NAMALWA (cell line): ENCODE measurements around the gene SYCN.

Experiments
- DNase-seq: peaks from one replicate; pipeline ENCODE4 v3.0.0-alpha.2; 2015; ENCODE audit warnings: low spot score

Gene SYCN

DNA sequence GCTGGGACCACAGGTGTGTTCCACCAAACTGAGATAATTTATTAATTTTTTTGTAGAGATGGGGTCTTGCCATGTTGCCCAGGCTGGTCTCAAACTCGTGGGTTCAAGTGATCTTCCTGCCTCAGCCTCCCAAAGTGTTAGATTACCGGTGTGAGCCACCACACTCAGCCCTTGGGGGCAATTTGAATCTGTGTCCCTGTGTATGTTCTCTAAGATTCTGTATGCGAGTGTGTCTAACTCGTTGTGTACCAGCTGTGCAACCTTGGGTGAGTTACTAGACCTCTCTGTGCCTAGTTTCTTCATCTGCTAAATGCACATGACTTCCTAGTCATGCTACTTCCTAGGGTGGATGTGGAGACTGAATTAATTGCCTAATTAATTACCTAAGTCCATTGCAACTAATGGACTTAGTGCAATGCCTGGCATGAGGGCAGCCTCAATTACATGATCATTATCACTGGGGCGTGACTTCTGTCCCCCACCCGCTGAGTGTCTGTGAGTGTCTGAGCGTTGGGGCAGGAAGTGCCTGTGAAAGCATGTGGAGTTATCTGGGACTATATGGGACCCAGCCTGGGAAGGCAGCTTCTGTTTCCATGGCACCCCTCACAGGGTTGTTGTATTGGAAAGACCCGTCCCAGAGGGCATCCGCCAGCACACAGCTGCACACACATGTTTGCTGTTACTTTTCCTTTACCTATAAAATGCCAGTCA lies 9.1 kb downstream of the SYCN start:
- DNase-seq, result no peak

DNA sequence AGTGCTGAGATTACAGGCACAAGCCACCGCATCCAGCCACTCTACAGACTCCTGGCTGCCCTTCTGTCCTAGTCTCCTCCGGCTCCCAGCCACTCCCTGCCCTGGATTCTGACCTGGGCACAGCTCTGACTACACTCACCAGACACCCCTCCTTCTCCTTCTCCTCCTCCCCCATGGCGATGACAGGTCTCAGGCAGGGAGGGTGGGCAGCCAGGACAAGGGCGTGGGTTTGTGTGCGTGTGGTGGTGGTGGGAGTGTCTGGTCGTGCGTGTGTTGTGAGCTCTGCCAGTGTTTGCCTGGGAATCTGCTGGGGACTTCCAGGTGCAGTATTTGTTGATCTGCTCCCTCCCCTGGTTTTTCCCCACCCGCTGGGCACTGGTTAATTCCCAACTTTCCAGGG lies 10.3 kb downstream of the SYCN start:
- no peak for DNase-seq

DNA sequence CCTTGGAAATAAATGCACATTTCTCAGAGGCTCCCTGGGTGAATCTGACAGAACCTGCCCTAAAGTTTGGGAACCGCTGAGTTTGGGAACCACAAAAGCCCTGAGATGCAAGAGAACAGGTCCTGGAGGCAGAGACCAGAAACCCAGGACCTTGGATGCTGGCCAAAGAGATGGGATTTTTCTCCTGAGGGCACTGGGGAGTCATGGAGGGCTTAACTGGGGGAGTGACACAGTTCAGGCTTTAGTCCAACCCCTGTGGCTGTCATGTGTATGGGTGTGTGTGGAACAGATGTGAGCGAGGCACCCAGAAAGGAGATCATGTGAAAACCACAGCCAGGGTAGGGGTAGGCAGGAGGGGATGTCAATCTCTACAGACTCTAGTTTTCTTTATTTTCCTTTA lies 11.2 kb downstream of the SYCN start:
- no peak for DNase-seq

DNA sequence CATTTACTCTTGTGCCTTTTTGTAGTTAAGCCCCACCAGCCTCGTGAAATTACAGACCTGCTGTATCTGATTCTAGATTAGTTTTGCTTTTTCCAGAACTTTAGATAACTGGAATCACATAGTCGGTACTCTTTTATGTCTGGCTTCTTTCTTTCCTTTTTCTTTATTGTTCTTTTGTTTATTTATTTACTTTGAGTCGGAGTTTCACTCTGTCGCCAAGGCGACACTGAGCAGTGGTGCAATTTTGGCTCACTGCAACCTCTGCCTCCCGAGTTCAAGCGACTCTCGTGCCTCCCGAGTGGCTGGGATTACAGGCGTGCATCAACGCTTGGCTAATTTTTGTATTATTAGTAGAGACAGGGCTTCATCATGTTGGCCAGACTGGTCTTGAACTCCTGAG lies 13.3 kb downstream of the SYCN start:
- no peak for DNase-seq

DNA sequence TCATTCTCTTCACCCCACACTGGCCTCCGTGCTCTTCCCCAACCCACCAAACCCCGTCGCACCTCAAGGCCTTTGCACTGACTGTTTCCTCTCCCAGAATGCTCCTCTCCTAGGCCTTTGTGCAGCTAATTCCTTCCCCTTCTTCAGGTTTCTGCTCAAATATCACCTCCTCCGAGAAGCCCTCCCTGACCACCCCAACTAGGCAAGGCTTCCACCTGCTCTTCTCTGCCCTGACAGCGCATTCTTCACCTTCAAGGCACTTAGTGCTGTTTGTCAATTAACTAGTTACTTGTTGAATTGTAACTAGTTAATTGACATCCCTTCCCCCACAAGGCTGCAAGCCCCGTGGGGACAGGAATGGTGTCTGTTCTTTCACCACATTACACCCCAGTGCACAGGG lies 15.1 kb downstream of the SYCN start:
- no peak for DNase-seq

DNA sequence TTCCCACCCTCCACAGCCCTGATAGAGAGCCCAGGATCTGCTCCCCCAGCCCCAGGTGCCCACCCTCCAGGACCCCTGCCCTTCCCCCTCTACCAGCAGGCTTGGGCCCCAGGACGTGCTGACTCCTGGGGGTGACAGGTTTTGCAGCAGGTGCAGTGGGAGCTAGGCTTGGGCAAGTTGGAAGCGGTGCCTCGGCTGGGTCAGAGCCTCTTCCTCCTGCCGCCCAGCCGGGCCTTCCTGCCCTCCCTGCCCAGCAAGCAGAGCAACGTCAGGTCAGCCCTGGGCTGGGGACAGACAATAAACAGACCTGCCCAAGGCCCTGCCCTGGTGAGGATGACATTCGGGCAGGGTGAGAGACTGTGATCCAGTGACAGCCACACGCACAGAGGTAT lies 16.5 kb downstream of the SYCN start:
- no peak for DNase-seq

DNA sequence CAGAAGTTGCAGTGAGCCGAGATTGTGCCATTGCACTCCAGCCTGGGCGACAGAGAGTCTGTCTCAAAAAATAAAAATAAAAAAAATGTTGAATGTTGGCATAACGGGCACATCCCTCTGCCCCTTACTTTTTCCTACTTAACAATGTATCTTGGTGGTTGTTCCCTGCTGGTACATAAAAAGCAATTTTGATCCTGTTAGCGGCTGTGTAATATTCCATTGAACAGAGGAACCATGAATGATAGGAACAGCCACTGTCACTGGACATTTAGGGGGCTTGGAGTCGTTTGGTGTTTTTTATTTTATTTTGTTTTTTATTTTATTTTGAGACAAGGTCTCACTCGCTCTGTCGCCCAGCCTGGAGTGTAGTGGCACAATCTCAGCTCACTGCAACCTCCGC lies 17.7 kb downstream of the SYCN start:
- DNase-seq, result no peak

DNA sequence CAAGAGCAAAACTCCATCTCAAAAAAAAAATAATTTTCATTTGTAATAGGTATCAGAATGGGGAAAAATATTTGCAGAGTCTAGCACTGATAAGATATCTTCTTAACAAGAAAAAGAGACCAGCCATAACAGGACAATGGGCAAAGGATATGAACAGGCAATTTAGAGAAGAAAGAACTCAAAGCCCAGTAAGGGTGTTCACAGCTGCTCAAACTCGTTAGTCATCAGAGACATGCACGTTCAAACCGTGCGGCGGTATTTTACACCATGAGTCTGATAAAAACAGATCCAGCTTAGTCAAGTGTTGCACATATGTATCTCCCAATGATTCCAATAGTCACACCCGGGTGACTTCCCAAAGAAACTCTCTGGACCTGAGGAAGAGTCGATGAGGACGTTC lies 21.0 kb downstream of the SYCN start:
- no peak for DNase-seq

DNA sequence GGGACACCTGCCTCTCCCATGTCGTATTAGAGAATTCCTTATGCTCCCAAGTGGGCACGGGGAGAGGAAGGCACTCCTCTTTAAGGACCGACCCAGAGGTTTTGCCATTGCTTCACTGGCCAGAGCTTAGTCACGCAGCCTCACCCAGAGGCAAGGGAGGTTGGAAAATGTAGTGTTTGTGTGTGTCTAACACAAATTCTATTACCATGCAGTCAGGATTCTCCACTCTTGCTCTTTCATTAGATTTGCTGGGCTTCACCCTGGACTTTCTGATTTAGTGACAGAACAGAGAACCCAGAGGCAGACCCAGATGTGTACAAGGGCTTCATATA lies 21.9 kb downstream of the SYCN start:
- DNase-seq, result no peak

DNA sequence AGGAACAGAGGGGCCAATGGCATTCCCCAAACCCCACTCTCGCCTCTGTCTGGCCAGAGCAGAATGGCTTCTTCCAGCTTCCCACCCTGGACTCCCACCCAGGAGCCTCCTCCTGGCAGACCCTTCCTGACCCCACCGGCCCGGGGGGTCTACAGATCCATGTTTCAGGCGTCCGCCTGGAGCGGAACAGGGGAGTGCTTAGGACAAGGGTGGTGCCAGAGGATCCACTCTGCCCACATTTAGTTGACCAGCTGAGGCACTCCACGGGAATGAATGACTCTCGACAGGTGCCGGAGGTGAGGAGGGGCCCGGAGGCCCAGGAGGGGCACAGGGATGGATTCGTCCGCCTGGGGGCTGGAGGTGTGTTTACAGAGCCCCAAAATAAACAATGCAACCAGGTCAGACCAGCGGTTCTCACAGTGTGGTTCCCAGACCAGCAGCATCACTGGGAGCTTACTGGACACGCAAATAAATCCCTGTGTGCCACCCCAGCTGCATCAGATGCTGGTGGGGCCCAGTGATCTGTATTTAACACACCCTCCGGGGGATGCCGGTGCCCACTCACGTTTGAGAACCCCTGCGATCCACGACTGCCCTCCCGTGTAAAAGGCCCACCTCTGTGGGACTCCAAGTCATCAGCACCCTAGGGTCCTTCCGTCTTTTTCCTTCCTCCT lies 22.4 kb downstream of the SYCN start:
- DNase-seq, result no peak

DNA sequence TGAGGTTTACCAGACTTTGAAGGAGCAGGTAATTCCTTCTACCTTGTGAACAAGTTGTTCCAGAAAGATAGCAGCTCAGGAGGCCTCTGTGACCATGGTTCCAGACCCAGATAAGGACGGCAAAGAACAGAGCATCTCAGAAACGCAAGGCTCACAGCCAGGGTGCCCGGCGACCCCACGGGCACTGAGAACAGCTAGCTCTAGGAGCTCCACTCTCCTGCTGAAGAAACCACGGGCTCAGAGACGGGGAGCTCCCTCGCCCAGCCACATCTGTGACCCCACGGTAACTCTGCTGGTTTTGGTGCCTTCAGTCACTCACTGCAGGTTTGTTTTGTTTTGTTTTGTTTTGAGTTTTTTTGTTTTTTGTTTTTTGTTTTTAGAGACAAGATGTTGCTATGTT lies 23.3 kb downstream of the SYCN start:
- no peak for DNase-seq

DNA sequence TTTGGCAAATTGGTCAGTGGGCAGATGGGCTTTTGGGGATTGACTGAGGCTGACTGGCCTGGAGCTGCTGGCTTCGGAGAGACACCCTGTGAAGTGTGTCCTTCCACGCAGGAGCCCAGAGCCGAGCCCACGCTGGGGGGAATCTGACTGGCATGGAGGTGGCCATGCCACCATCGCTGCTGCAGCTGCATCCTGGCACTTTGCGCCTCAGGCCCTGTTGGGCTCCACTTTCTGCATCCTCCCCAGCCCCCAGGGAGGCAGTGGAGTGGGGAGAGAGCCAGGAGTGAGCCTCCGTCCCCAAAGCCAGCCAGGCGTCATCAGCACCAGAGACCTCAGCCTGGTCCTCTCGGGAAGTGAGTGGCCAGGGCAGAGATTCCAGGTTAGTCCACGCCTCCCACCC lies 24.3 kb downstream of the SYCN start:
- no peak for DNase-seq

DNA sequence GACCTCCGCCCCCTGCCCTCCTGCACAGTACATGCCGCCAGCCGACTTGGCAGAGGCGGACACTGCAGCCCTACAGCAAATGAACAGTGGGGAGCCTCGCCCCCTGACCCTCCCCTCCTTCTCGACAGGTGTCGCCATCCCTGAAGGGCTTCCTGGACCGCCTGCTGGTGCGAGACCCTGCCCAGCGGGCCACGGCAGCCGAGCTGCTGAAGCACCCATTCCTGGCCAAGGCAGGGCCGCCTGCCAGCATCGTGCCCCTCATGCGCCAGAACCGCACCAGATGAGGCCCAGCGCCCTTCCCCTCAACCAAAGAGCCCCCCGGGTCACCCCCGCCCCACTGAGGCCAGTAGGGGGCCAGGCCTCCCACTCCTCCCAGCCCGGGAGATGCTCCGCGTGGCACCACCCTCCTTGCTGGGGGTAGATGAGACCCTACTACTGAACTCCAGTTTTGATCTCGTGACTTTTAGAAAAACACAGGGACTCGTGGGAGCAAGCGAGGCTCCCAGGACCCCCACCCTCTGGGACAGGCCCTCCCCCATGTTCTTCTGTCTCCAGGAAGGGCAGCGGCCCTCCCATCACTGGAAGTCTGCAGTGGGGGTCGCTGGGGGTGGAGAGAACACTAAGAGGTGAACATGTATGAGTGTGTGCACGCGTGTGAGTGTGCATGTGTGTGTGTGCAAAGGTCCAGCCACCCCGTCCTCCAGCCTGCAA lies 25.6 kb downstream of the SYCN start:
- no peak for DNase-seq

DNA sequence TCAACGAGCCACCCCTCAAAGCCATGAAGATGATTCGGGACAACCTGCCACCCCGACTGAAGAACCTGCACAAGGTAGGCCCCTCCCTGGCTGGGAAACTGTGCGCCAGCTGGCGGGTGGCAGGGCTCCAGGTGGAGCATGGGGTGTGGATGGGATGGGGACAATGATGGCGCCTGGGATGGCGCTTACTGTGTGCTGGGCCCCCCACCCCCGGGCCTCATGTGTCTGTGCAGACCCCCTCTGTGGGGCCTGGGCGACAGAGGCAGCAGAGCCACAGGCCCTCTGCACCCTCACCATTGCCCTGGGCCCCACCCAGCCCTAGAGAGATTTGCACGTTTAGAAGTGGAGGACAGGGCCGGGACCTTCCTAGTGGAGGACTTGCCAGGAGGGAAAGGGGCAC lies 26.3 kb downstream of the SYCN start:
- DNase-seq, result no peak

DNA sequence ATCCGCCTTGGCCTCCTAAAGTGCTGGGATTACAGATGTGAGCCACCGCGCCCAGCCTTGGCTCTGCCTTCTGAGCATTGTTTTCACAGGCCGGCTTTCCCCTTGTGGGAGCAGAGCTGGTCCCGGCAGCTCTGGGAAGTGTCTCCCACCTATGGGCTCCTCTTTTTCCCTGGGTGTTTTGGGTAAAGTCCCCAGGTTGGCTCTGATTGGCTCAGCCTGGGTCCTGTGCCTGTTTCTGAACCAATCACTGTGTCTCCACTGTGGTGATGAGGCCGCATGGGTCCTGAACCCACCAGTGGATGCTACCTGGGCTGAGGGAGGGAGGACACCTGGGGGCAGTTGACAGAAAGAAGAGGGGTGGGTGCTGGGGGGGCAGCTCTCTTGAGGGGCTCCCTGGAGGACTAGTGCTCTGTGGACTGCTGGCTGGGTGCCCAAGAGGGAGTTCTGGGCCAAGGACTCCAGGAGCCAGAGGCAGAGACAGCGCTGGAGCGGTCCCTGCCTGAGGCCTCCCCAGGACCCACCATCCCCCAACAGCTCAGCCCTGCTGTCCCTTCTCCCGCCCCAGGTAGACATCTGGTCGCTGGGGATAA lies 26.9 kb downstream of the SYCN start:
- DNase-seq, result no peak

DNA sequence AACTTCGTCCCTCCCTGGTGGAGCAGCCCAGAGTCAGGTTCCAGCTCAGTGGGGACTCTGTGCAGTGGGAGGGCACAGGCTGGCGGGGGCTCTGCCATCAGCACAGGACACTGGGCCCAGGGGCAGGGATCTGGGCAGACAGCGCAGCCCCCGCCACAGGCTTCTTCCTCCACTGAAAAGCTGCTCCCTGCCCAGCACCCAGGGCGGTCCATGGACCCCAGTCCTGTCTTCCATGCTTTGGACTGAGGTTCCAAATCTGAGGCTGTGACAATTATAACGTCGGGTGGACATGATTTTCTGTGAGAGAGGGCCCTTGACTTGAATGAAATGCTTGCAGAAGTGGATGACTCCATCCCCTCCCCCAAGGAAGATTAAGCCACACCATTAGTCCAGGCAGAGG lies 28.5 kb downstream of the SYCN start:
- no peak for DNase-seq

DNA sequence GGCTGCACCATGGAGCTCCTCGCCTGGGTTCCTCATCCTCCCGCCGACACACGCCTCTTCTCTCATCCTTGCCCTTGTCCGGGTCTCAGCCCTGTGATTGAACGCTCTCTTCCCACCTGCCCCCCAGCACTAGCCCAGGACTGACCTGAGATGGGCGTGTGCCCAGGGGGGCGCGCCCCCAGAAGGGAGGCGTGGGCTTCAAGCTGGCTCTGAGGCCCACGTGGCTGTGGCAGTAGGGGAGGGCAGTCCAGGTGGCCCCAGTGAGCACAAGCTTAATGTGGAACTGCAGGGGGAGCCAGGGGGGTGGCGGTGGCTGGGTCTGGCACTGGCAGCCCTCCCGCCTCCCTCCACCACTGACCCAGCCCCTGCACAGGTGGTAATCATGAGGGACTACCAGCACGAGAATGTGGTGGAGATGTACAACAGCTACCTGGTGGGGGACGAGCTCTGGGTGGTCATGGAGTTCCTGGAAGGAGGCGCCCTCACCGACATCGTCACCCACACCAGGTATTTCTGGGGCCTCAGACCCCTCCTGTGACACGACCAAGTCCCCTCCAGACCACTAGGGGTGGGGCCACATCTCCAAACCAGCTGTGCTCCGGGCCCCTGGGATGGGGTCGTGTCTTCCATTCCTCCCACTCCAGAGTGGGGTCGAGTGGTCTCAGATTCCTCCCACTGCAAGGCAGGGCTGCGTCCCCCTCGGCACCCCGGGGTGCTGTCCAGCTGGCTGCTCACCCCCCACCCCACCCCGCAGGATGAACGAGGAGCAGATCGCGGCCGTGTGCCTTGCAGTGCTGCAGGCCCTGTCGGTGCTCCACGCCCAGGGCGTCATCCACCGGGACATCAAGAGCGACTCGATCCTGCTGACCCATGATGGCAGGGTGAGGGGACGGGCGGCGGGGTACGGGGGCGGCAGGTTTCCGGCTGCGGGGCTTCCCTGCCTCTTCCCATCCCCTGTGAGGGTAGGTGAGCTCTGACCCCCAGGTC lies 29.2 kb downstream of the SYCN start:
- DNase-seq, result no peak

DNA sequence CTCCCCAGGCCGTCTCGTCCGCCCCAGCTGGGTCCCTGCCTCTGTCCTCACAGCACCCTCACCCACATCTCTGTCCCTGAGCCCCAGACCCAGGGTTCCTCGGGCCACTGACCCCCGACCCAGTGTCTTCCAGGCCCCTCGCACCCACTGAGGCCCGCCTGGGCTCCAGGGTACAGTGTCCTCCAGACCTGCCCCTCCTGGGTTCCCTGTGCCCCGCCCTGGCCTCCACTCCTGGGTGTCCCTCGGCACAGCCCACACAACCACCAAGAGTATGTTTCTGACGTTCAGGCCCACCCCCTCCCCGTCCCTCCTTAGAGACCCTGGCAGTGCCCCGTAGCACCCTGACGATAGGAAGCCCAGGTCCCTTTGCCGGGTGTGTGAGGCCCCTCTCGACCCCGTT lies 29.9 kb downstream of the SYCN start:
- DNase-seq, result no peak

DNA sequence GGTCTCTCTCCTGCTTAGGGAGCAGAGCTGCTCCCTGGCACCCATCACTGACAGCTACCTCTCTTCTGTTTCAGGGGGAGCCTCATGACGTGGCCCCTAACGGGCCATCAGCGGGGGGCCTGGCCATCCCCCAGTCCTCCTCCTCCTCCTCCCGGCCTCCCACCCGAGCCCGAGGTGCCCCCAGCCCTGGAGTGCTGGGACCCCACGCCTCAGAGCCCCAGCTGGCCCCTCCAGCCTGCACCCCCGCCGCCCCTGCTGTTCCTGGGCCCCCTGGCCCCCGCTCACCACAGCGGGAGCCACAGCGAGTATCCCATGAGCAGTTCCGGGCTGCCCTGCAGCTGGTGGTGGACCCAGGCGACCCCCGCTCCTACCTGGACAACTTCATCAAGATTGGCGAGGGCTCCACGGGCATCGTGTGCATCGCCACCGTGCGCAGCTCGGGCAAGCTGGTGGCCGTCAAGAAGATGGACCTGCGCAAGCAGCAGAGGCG lies 30.5 kb downstream of the SYCN start:
- no peak for DNase-seq

DNA sequence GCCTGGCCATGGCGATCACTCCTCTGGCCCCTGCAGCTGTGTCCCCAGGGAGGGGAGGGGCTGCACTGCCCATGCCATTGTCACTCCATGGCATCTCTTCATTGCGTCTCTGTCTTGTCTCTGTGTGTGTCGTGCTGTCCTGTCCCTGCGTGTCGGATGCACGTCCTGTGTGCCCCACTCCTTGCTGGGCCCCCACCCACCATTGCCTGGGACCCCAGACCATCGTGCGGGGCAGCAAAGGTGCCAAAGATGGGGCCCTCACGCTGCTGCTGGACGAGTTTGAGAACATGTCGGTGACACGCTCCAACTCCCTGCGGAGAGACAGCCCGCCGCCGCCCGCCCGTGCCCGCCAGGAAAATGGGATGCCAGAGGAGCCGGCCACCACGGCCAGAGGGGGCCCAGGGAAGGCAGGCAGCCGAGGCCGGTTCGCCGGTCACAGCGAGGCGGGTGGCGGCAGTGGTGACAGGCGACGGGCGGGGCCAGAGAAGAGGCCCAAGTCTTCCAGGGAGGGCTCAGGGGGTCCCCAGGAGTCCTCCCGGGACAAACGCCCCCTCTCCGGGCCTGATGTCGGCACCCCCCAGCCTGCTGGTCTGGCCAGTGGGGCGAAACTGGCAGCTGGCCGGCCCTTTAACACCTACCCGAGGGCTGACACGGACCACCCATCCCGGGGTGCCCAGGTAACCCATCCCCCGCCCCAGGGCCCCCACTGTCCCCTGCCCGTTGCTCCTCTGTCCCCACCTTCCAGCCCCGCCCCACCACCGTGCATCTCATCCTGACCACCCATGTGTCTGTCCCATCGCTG lies 31.2 kb downstream of the SYCN start:
- DNase-seq, result no peak
